GM12892 (cell line): ENCODE measurements around the gene NUFIP1.

Experiments used
- DNase-seq: peaks from one replicate; pipeline ENCODE4 v3.0.0; 2011; ENCODE audit not compliant: insufficient read length
- FAIRE-seq: peaks from 2 replicates; lab custom pipeline; 2011; peaks lifted over from hg19 to GRCh38; lab: Jason Lieb, UNC
- POLR2A ChIP-seq: IDR thresholded peaks from 2 replicates; pipeline ENCODE4 v1.6.1; 2011; ENCODE audit warnings: low read depth, low read length, control low read depth
- POLR2AphosphoS5 ChIP-seq: IDR thresholded peaks from 2 replicates; pipeline ENCODE4 v1.6.1; 2011; ENCODE audit warnings: low read depth, low read length, control low read depth
- TAF1 ChIP-seq: IDR thresholded peaks from 2 replicates; pipeline ENCODE4 v1.6.1; 2011; ENCODE audit warnings: low read depth, mild to moderate bottlenecking, control low read depth, low read length, borderline replicate concordance

The NUFIP1 gene

DNA sequence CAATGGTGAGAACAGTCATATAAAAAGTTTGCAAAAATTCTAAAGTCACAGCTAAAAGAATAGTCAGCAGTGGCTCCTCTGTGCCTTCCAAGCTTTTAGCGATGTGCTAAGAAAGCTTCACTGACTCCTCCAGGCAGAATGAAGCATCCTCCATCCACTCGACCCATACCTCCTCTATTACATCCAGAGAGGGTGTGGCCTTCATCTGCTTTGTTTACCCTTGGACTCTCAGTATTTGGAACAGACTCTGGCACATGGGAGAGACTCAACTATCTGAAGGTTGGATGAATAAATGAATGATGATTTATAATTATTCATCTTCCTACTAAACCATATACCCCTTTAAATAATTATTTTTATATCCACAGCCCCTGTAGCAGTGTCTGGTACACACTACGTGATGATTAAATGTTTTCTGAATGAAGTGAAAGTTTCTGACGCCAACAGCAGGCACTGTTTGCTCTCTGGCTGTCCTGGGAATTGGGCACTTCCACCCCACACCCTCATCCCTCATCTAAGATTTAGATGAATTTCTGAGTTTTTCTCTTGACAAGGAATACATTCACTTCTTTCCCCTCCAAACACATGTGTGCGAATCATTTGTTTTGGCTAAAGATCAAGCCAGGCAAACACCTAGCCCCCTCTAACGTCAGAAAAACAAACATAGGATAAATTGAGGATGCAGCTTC is 93.9 kb downstream of the NUFIP1 start:
- TF ChIP-seq POLR2A (no peak), TAF1 (no peak), POLR2AphosphoS5 (no peak)
- FAIRE-seq: no peak
- no peak for DNase-seq

DNA sequence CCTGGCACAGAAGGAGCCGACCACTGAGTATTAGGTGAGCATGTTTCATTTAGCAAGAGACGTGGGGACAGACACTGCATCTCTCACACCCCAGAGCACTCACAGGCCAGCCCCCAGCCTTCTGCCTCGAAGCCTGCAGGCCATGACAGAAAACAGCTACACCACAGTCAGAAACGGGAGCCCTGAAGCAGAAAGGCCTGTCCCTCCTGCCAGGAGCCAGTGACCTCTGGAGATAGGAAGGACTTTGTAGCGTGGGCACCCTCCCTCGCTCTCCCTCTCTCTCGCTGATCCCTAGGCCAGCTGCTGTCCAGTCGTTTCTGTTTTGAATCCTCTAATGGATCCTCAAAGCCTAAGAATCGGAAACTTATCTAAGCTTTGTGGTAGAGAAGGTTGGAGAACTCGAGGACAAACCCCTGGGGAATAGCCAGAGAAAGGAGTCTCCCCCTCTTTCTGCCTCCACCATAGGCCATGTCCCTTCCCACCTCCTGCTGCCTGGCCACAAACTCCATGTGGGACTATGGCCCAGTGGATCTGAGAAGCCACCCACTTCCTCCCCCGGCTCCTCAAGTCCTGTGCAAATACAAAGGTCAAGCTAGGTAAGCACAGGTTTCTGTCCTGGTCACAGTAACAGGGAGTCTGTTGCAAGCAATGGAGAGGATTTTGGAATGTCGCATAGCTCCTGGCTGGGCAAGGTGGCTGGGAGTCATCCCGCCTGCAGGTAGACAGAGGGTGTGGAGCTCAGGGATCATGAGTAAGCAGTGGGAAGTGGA is 95.1 kb downstream of the NUFIP1 start:
- DNase-seq (no peak), FAIRE-seq (no peak)
- no peak for TF ChIP-seq POLR2A
- TF ChIP-seq POLR2AphosphoS5: no peak
- TF ChIP-seq TAF1: no peak
